Measurements from ENCODE around the gene SLC37A4.
A peak's percentile ranks its signal among the peaks of the same experiment; 100 is the strongest.
"Not testable (repeated sequence)": the region's sequence is repeated elsewhere in the genome, so short reads cannot be mapped to it uniquely, and the experiment has no call there.

SLC37A4 gene

DNA sequence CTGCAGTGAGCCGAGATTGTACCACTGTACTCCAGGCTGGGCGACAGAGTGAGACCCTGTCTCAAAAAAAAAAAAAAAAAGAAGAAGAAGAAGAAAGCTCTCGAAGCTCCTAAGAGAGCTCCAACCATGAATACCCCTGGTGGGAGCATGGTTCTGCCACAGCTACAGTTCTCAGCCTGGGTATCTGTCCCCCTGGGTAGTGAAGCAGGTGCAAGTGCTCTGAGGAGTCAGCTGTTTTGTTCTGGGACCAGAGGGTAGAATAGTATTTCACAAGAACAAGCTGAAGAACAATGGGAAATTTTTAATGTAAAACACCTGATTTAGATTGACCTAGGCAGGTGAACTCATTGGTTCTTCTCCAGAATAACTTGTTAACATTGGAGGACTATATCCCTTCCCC is 30.6 kb upstream of the SLC37A4 start:
- H3K4me3 ChIP-seq (ENCODE audit: low read depth, low read length), result no peak overlapping the region
- DNase-seq (ENCODE audit: low read depth), result no peak
- TF ChIP-seq, protein P1, sequence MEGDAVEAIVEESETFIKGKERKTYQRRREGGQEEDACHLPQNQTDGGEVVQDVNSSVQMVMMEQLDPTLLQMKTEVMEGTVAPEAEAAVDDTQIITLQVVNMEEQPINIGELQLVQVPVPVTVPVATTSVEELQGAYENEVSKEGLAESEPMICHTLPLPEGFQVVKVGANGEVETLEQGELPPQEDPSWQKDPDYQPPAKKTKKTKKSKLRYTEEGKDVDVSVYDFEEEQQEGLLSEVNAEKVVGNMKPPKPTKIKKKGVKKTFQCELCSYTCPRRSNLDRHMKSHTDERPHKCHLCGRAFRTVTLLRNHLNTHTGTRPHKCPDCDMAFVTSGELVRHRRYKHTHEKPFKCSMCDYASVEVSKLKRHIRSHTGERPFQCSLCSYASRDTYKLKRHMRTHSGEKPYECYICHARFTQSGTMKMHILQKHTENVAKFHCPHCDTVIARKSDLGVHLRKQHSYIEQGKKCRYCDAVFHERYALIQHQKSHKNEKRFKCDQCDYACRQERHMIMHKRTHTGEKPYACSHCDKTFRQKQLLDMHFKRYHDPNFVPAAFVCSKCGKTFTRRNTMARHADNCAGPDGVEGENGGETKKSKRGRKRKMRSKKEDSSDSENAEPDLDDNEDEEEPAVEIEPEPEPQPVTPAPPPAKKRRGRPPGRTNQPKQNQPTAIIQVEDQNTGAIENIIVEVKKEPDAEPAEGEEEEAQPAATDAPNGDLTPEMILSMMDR (conservative IDR thresholded peaks at IDR 0.05; ENCODE audit: low read depth, low read length), result no peak

DNA sequence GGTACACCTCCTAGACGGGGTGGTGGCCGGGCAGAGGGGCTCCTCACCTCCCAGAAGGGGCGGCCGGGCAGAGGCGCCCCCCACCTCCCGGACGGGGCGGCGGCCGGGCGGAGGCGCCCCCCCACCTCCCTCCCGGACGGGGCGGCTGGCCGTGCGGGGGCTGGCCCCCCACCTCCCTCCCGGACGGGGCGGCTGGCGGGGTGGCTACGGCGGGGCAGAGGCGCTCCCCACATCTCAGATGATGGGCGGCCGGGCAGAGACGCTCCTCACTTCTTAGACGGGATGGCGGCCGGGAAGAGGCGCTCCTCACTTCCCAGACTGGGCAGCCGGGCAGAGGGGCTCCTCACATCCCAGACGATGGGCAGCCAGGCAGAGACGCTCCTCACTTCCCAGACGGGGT is 28.5 kb upstream of the SLC37A4 start:
- H3K4me3 ChIP-seq (ENCODE audit: low read depth, low read length); DNase-seq (ENCODE audit: low read depth): not testable (repeated sequence)

DNA sequence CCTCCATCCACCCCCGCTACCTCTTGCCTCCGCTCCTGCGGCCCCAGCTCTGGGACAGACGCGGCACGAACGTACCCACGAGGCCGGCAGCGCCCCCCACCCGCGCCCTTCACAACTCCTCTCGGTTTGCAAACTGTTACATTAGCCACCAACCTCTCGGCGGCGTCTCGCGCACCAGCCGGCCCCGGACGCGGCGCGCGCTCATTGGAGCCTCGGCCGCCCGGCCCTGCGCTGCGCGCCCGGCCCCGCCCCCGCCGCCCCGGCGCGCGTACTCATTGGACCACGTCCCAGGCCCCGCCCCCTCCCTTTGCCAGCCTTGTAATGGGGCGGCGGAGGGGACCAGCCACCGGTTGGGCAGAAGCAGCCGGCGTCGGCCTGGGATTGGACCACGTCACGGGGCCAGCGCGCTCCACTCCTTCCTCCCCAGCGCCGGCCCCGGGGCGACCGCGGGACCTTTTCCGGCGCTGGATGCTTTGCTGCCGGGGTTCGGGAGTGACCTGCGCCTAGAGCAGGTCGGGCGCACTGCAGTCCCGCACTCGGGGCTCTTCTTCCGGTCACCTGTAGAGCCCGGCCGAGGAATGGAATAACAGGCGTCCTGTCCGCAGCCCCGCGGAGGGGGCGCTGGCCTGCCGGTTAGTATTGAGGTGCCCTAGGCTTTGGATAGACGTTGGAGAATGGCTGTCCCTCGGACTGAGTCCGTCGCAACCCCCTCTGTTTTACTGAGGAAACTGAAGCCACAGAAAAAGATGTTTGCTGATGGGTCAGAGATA is 26.5 kb upstream of the SLC37A4 start, which contains the start of gene HYOU1:
HYOU1 (minus strand) TSS at position 206 of the 770 bp plus-strand sequence. CDS start 1,045 bp downstream, outside the sequence.
- DNase-seq (ENCODE audit: low read depth), result peak; percentile 97
- TF ChIP-seq, protein P1 (conservative IDR thresholded peaks at IDR 0.05; ENCODE audit: low read depth, low read length), result peak; percentile 53

DNA sequence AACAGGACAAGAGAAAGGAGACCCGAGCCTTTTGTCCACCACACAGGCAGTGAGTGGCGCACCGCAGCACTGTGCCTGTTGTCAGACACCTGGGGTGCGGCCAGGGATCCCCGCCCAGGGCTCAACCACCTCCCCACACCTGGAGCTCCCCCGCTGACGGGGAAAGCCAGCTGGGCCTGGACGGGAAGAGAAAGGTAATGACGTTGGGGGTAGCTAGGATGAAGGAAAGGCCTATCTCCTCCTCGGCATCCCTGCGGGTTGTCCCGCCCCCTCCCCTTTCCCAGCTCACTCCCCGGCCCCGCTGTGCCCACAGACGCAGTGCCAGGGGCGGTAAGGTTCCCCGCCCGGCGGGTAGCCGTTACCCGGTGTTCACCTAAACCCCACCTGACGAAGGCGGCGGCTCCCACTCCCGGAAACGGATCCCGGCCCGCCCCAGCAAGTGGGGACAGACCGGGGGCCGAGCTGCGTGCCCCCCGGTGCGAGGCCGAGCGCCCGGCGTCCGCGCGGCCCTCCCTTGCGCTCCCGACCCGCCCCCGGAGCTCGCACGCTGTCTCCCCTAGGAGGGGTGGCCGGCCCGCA is 25.8 kb upstream of the SLC37A4 start:
- peak overlapping the region; percentile 88 for H3K4me3 ChIP-seq (ENCODE audit: low read depth, low read length)
- TF ChIP-seq, protein P1 (conservative IDR thresholded peaks at IDR 0.05; ENCODE audit: low read depth, low read length), result no peak
- no peak for DNase-seq (ENCODE audit: low read depth)

More for the DNA sequence above, 26.5 kb upstream of the SLC37A4 start, which contains the start of gene HYOU1:
- H3K4me3 ChIP-seq (ENCODE audit: low read depth, low read length), result peak within 1 kb of the TSS; percentile 88

DNA sequence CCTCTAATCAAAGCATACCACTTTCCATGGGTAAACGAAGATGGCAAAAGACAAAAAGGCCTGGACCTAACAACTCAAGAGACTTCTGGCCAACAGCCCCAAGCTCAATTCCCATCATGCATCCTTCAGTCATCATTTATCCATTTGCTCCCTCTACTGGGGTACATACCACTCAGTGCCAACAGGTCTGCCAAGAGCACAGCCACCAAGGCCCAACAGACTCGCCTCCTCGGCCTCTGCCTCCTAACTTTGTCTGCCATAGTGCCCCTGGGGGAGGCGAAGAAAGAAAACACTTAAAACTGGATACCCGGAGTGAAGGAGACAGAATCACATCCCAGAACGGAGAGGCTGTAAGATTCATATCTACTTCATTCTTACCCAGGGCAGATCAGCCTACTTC is 25.2 kb upstream of the SLC37A4 start:
- TF ChIP-seq, protein P1 (conservative IDR thresholded peaks at IDR 0.05; ENCODE audit: low read depth, low read length), result peak; percentile 28
- peak overlapping the region; percentile 88 for H3K4me3 ChIP-seq (ENCODE audit: low read depth, low read length)
- peak; percentile 50 for DNase-seq (ENCODE audit: low read depth)

DNA sequence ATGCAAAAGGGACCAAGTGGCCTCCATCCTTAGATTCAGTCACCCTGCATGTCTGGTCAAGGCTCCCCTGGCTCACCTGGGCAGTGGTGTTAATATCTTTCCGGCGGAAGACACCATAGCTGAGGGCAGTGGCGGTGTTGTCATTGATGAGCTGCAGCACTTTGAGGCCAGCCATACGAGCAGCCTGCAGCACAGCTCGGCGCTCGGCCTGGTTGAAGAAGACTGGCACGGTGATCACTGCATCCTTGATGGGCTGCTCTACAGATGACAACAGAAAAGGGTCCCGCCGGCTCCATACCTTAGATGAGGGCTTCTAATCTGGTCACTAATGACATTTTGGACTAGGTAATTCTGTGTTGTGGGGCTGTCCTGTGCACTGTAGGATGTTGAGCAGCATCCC is 23.7 kb upstream of the SLC37A4 start:
- no peak overlapping the region for H3K4me3 ChIP-seq (ENCODE audit: low read depth, low read length)
- DNase-seq (ENCODE audit: low read depth), result no peak
- TF ChIP-seq, protein P1 (conservative IDR thresholded peaks at IDR 0.05; ENCODE audit: low read depth, low read length), result no peak

DNA sequence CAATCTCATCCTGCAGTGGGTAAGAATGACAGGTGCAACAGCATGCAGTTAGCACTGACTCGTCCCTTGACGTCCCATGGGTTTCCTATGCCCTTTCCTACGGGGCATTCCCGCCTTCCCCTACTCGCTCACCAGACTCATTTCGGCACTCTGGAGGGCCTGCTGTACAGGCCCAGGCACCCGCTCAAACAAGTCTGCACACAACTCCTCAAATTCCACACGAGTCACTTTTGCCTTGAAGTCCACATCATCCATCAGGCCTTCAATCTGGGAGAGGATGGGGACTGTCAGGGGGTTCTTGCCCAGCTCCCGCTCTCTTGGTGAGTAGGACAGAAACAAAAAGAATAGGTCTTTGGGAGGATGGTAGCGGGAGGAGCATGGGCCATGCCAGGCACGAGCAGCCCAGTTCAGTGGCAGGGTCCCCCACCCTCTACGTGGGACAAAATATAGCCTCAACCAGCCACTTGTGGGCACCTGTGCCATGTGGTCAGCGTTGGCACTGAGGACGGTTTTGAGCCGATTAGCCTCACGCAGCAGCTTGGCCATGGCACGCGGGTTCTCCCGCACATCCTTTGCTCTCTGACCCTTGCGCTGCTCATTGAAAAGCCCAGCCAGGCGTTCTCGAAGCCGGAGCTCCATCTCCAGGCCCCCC is 21.6 kb upstream of the SLC37A4 start:
- no peak overlapping the region for H3K4me3 ChIP-seq (ENCODE audit: low read depth, low read length)
- TF ChIP-seq, protein P1 (conservative IDR thresholded peaks at IDR 0.05; ENCODE audit: low read depth, low read length), result no peak
- DNase-seq (ENCODE audit: low read depth), result no peak
